IMR-90 (cell line): ENCODE data around the gene ZBP1. TPM values are rescaled to one million over a fixed set of nuclear protein-coding genes. Genes with fewer than 3 reads are reported as not detected.

Experiments
- ATAC-seq: fragments of 200-7000 bp; cut with Tn5 transposase; 2 replicates; pipeline ENCODE4 v1.9.1; 2020; ENCODE audit warnings: low read depth, mild to moderate bottlenecking, moderate library complexity
- BruUV-seq: library from RNA; stranded (reverse); fragments of 400-500 nt; replicated peaks from 2 replicates; lab custom pipeline; 2021; lab: Mats Ljungman, UMichigan
- CTCF ChIA-PET: fragments of 300-600 bp; formaldehyde crosslinking; extraction: SDS; loops from one replicate; lab custom pipeline; 2021; ENCODE audit warnings: antibody characterized with exemption; lab: Yijun Ruan, JAX
- POLR2A ChIA-PET: fragments of 300-600 bp; sonication (Branson Sonifier 250); formaldehyde crosslinking; loops from one replicate; lab custom pipeline; 2022; ENCODE audit warnings: antibody characterized with exemption; ENCODE audit not compliant: unreplicated experiment; lab: Charles Lee
- DNase-seq: peaks from one replicate; pipeline ENCODE4 v3.0.0; 2013
- H2AFZ ChIP-seq: replicated peaks from 2 replicates; pipeline ENCODE3; 2013; ENCODE audit warnings: low read length, mild to moderate bottlenecking; ENCODE audit not compliant: poor library complexity
- H2AK5ac ChIP-seq: 2 replicates; pipeline ENCODE4 v1.6.1; 2013; ENCODE audit warnings: low read depth, low read length, inconsistent platforms
- H2AK9ac ChIP-seq: replicated peaks from 2 replicates; pipeline ENCODE3; 2013; ENCODE audit warnings: mild to moderate bottlenecking, low read depth, low read length, moderate library complexity; ENCODE audit not compliant: poor library complexity
- H2BK120ac ChIP-seq: 2 replicates; pipeline ENCODE4 v1.6.1; 2013; ENCODE audit warnings: low read depth, low read length, inconsistent platforms
- H2BK15ac ChIP-seq: 3 replicates; pipeline ENCODE4 v1.6.1; 2013; ENCODE audit warnings: low read depth, low read length, inconsistent platforms
- H2BK20ac ChIP-seq: 2 replicates; pipeline ENCODE4 v1.6.1; 2013; ENCODE audit warnings: low read depth, mild to moderate bottlenecking, inconsistent platforms, low read length, moderate library complexity
- H2BK5ac ChIP-seq: 2 replicates; pipeline ENCODE4 v1.6.1; 2013; ENCODE audit warnings: mild to moderate bottlenecking, low read depth, low read length, inconsistent platforms; ENCODE audit not compliant: poor library complexity, severe bottlenecking
- H3K14ac ChIP-seq: replicated peaks from 2 replicates; pipeline ENCODE4 v1.6.1; 2013; ENCODE audit warnings: low read depth, low read length, inconsistent platforms
- H3K18ac ChIP-seq: 2 replicates; pipeline ENCODE4 v1.6.1; 2013; ENCODE audit warnings: low read depth, low read length, control low read depth
- H3K23ac ChIP-seq: 2 replicates; pipeline ENCODE4 v1.6.1; 2013; ENCODE audit warnings: low read depth, low read length, inconsistent platforms
- H3K27ac ChIP-seq: 2 replicates; pipeline ENCODE4 v1.5.1; 2013; ENCODE audit warnings: mild to moderate bottlenecking, control low read depth, low read length; ENCODE audit not compliant: insufficient read depth
- H3K27me3 ChIP-seq: 2 replicates; pipeline ENCODE4 v1.6.1; 2013; ENCODE audit warnings: low read length; ENCODE audit not compliant: control insufficient read depth, insufficient read depth
- H3K36me3 ChIP-seq: 2 replicates; pipeline ENCODE4 v1.6.1; 2013; ENCODE audit warnings: low read length, mixed read lengths; ENCODE audit not compliant: control insufficient read depth, insufficient read depth
- H3K4ac ChIP-seq: 2 replicates; pipeline ENCODE4 v1.6.1; 2013; ENCODE audit warnings: low read depth, low read length, inconsistent platforms
- H3K4me1 ChIP-seq: 2 replicates; pipeline ENCODE4 v1.6.1; 2013; ENCODE audit warnings: low read length, mixed read lengths; ENCODE audit not compliant: control insufficient read depth, insufficient read depth
- H3K4me2 ChIP-seq: 2 replicates; pipeline ENCODE4 v1.6.1; 2013; ENCODE audit warnings: low read depth, mild to moderate bottlenecking, control low read depth, low read length, moderate library complexity
- H3K4me3 ChIP-seq: 2 replicates; pipeline ENCODE4 v1.5.1; 2013; ENCODE audit warnings: low read depth, mild to moderate bottlenecking, control low read depth, low read length, moderate library complexity; ENCODE audit not compliant: insufficient read depth
- H3K56ac ChIP-seq: 2 replicates; pipeline ENCODE4 v1.6.1; 2013; ENCODE audit warnings: low read length, inconsistent platforms; ENCODE audit not compliant: insufficient read depth; ENCODE audit errors: extremely low read depth
- H3K79me1 ChIP-seq, 2 experiments: 2 replicates each; pipeline ENCODE4 v1.6.1; 2013; ENCODE audit warnings: low read length in 2 of 2, inconsistent platforms in 1 of 2, low read depth in 1 of 2
- H3K9ac ChIP-seq: 2 replicates; pipeline ENCODE4 v1.6.1; 2013; ENCODE audit warnings: low read depth, low read length, control low read depth
- H3K9me1 ChIP-seq: 2 replicates; pipeline ENCODE4 v1.6.1; 2013; ENCODE audit warnings: low read length, inconsistent platforms; ENCODE audit not compliant: insufficient read depth
- H3K9me3 ChIP-seq: 2 replicates; pipeline ENCODE4 v1.6.1; 2013; ENCODE audit warnings: low read length; ENCODE audit not compliant: control insufficient read depth, insufficient read depth
- H4K20me1 ChIP-seq: 2 replicates; pipeline ENCODE4 v1.6.1; 2013; ENCODE audit warnings: low read length, inconsistent platforms; ENCODE audit not compliant: insufficient read depth
- H4K5ac ChIP-seq: 2 replicates; pipeline ENCODE4 v1.6.1; 2013; ENCODE audit warnings: mild to moderate bottlenecking, low read depth, low read length, control low read depth
- H4K8ac ChIP-seq, 2 experiments: 2 replicates each; pipeline ENCODE4 v1.6.1; 2013; ENCODE audit warnings: low read depth in 2 of 2, low read length in 2 of 2, control low read depth in 1 of 2, inconsistent platforms in 1 of 2
- H4K91ac ChIP-seq: 2 replicates; pipeline ENCODE4 v1.6.1; 2013; ENCODE audit warnings: low read depth, low read length, inconsistent platforms; ENCODE audit not compliant: insufficient read depth
- BHLHE40 ChIP-seq: fragments of 150-350 bp; IDR thresholded peaks from 2 replicates; pipeline ENCODE4 v1.6.1; 2016; ENCODE audit warnings: mild to moderate bottlenecking, low read depth, low read length
- FOS ChIP-seq: fragments of 150-350 bp; IDR thresholded peaks from 2 replicates; pipeline ENCODE4 v1.6.1; 2016; ENCODE audit warnings: low read depth, low read length
- MAFK ChIP-seq: IDR thresholded peaks from 2 replicates; pipeline ENCODE4 v1.6.1; 2012; ENCODE audit warnings: low read depth, low read length, improper control_type of control experiment
- NFE2L2 ChIP-seq: fragments of 150-350 bp; IDR thresholded peaks from 2 replicates; pipeline ENCODE4 v1.6.1; 2016; ENCODE audit warnings: low read depth, mild to moderate bottlenecking, low read length
- POLR2A ChIP-seq: IDR thresholded peaks from 2 replicates; pipeline ENCODE4 v1.6.1; 2012; ENCODE audit warnings: mild to moderate bottlenecking, low read depth, low read length
- RFX5 ChIP-seq: IDR thresholded peaks from 2 replicates; pipeline ENCODE4 v1.8.0; 2012; ENCODE audit warnings: low read depth, mild to moderate bottlenecking, low read length, moderate library complexity
- WGBS, 2 experiments: methylation state at CpG; one replicate each; pipeline versions ENCODE4 v1.1.5 to v1.1.7; 2013; ENCODE audit warnings: missing lambda C conversion rate in 2 of 2; ENCODE audit not compliant: insufficient read length in 1 of 2; ENCODE audit errors: extremely low coverage in 2 of 2; 5-methylcytosine and 5-hydroxymethylcytosine counted together
- dilution Hi-C: fragments of 300-500 bp; cut with HindIII; formaldehyde crosslinking; loops from one replicate; pipeline ENCODE4 v1.14.3; 2018; ENCODE audit warnings: low sequenced_read_pairs; ENCODE audit not compliant: unreplicated experiment
- in situ Hi-C: fragments of 300-500 bp; cut with MboI; formaldehyde crosslinking; loops from 3 replicates; pipeline ENCODE4 v1.14.3; 2019; ENCODE audit warnings: low sequenced_read_pairs, inconsistent platforms, mixed read lengths
- intact Hi-C: fragments of 100-400 bp; cut with micrococcal nuclease; formaldehyde crosslinking; loops from 2 replicates; pipeline ENCODE4 v1.10.0; 2022
- polyA plus RNA-seq, 3 experiments: library from polyadenylated mRNA; depleted of rRNA; stranded (reverse); fragments of >200 nt; gene quantifications; 2 replicates each; pipeline ENCODE4 v1.2.3, GENCODE V29; 2012; ENCODE audit warnings: low replicate concordance in 1 of 3
- total RNA-seq: library from RNA; depleted of rRNA; stranded (reverse); fragments of >200 nt; gene quantifications from 2 replicates; pipeline ENCODE4 v1.2.3, GENCODE V29; 2012
- TF ChIP-seq, protein P1 (sequence below): fragments of 150-350 bp; IDR thresholded peaks from 2 replicates; pipeline ENCODE4 v1.6.1; 2016; ENCODE audit warnings: low read depth, mild to moderate bottlenecking, low read length, moderate library complexity, borderline replicate concordance

ZBP1 gene
- total and polyA plus RNA-seq, 2 of the 4 experiments (the other 2 are of a cell fraction): not detected

DNA sequence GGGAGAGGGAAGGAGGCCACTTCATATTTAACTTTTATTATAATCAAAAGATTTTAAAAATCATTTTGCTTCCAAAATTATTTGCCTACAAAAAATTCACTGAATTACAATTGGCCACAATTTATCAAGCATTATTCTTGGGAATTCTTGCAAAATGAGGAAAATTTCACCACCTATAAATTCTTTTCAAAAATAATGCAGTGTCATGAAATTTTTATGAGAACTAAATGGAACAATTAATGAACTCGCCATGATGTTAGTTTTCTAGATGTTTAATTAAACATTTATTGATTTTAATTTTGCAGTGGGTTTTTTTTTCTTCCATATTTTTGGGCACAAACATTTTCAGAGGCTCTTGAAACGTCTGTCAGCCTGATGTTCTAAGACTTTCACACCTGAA, 5.8 kb upstream of the ZBP1 start:
- no peak for ATAC-seq

More for the DNA sequence above, 5.8 kb upstream of the ZBP1 start:
- H3K27me3 ChIP-seq: peaks cover 3% of the 10 kb centered on the region
- no peak overlapping the region for H2AK5ac ChIP-seq
- POLR2A ChIA-PET: no interaction called here
- no peak overlapping the region for H3K56ac ChIP-seq
- H3K4me1 ChIP-seq: peaks cover 4% of the 10 kb centered on the region; the same call in 1 of the 2 replicates
- no peak overlapping the region for H3K18ac ChIP-seq
- no peak overlapping the region for H4K8ac ChIP-seq
- no peak overlapping the region for H2BK5ac ChIP-seq
- H3K27ac ChIP-seq: no peak overlapping the region
- no peak overlapping the region for H3K4me2 ChIP-seq
- no peak overlapping the region for H4K5ac ChIP-seq
- H3K79me1 ChIP-seq: no peaks in the 10 kb centered on the region
- H3K9ac ChIP-seq: no peak overlapping the region
- intact Hi-C loops (no loop called here), dilution Hi-C loops (no loop called here), in situ Hi-C loops (no loop called here)
- CTCF ChIA-PET: no interaction called here
- H3K9me1 ChIP-seq: no peaks in the 10 kb centered on the region
- no peak overlapping the region for H4K91ac ChIP-seq
- H3K23ac ChIP-seq: no peak overlapping the region
- peaks cover 3% of the 10 kb centered on the region; the same call in 1 of the 2 replicates for H3K9me3 ChIP-seq
- TF ChIP-seq, protein P1, sequence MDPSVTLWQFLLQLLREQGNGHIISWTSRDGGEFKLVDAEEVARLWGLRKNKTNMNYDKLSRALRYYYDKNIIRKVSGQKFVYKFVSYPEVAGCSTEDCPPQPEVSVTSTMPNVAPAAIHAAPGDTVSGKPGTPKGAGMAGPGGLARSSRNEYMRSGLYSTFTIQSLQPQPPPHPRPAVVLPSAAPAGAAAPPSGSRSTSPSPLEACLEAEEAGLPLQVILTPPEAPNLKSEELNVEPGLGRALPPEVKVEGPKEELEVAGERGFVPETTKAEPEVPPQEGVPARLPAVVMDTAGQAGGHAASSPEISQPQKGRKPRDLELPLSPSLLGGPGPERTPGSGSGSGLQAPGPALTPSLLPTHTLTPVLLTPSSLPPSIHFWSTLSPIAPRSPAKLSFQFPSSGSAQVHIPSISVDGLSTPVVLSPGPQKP: no peak
- TF ChIP-seq RFX5: no peak
- TF ChIP-seq POLR2A: no peak
- peak; percentile 55; the same call in 1 of the 2 replicates for TF ChIP-seq MAFK
- TF ChIP-seq NFE2L2: 0 out of 2 replicates have a peak, but pooled peaks have one; percentile 31
- no peak for TF ChIP-seq BHLHE40
- no peak for TF ChIP-seq FOS
- H3K4me3 ChIP-seq: no peak overlapping the region
- BruUV-seq: no TSS peak
- DNase-seq: no peak
- H2AK9ac ChIP-seq: no peak overlapping the region
- no peak overlapping the region for H2BK15ac ChIP-seq
- no peak overlapping the region for H2AFZ ChIP-seq
- no peaks in the 10 kb centered on the region for H3K36me3 ChIP-seq
- no CpG with 5 or more reads among the region's 2 CpGs for WGBS, 2 experiments
- H4K20me1 ChIP-seq: no peaks in the 10 kb centered on the region
- H3K4ac ChIP-seq: no peak overlapping the region
- no peak overlapping the region for H3K14ac ChIP-seq
- no peak overlapping the region for H2BK20ac ChIP-seq
- no peak overlapping the region for H2BK120ac ChIP-seq
